HCT116 (cell line): ENCODE results near the gene EPSTI1.

ENCODE experiments used
- CTCF ChIP-seq, 3 experiments: fragments of 200-600 bp in 1 of 3; sonication (generic) in 1 of 3; IDR thresholded peaks in 2 of 3; conservative IDR thresholded peaks in 1 of 3; 2 replicates each; pipeline ENCODE4 v1.5.1; 2012 to 2017; ENCODE audit warnings: low read depth in 2 of 3, low read length in 2 of 3, antibody characterized with exemption in 1 of 3, borderline replicate concordance in 1 of 3, control low read depth in 1 of 3, mild to moderate bottlenecking in 1 of 3, mixed read lengths in 1 of 3, mixed run types in 1 of 3, moderate library complexity in 1 of 3; ENCODE audit not compliant: insufficient read depth in 1 of 3
- MAX ChIP-seq: IDR thresholded peaks from 2 replicates; pipeline ENCODE4 v1.6.1; 2012
- POLR2A ChIP-seq: IDR thresholded peaks from 2 replicates; pipeline ENCODE4 v1.7.0; 2011; ENCODE audit warnings: borderline replicate concordance; ENCODE audit not compliant: insufficient read depth, insufficient read length; ENCODE audit errors: extremely low read depth
- SRF ChIP-seq: IDR thresholded peaks from 2 replicates; pipeline ENCODE4 v1.6.1; 2012; ENCODE audit warnings: low read depth
- ZNF274 ChIP-seq: fragments of 200-500 bp; sonication (Bioruptor generic); IDR thresholded peaks from 2 replicates; pipeline ENCODE4 v1.6.1; 2014; ENCODE audit warnings: mild to moderate bottlenecking, low read depth, low read length, inconsistent platforms

- no peak for TF ChIP-seq ZNF274
- TF ChIP-seq SRF = no peak
- TF ChIP-seq MAX = no peak
- TF ChIP-seq CTCF (IDR thresholded peaks at IDR 0.05 in 2 of 3, conservative IDR thresholded peaks at IDR 0.05 in 1 of 3; ENCODE audit: borderline replicate concordance in 1 of 3, insufficient read depth in 1 of 3, low read depth in 2 of 3, low read length in 2 of 3) = no peak
- no peak for TF ChIP-seq POLR2A
Observed at GRCh38 chr13:42950181-42950580, 41.9 kb downstream of the EPSTI1 start.
